ENCODE measurements around the gene DDX17.
"Not testable (repeated sequence)": the region's sequence is repeated elsewhere in the genome, so short reads cannot be mapped to it uniquely, and the experiment has no call there.

Gene DDX17

DNA sequence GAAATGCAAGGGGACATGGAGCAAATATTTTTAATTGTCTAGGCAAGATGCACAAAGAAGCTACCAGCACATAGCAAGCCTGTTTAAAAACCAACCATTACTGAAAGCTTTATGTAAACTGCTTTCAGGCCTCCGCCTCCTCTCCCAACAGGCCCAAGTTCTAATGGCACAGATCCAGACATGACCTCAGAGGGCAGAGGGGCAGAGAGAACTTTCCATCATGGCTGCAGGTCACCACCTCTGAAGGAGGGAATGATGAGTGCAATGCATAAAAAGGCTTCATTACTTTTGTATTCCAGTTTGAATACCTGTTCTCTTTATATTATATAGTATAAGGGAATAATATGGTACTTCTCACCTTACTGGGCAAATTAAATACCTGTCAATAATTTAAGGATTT lies 15.2 kb downstream of the DDX17 start:
- no peak for DNase-seq

DNA sequence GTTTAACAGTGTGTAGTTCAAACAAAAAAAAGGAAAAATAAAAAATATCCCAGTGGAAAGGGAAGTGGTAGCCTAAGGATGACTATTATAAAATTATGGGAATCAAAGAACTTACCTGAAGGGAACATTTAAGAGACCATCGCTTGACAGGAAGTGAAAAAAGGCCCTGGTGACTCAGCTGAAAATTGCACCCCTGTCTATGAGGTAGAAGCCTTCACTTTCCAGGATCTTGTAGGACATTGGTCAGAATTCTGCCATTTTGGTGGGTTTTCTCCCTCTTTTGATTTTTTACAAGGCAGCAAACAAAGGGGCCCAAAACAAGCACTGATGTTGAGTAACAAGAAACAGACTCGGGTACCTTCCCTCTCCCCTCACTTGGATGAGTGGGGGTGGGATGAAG lies 15.6 kb downstream of the DDX17 start:
- no peak for DNase-seq

DNA sequence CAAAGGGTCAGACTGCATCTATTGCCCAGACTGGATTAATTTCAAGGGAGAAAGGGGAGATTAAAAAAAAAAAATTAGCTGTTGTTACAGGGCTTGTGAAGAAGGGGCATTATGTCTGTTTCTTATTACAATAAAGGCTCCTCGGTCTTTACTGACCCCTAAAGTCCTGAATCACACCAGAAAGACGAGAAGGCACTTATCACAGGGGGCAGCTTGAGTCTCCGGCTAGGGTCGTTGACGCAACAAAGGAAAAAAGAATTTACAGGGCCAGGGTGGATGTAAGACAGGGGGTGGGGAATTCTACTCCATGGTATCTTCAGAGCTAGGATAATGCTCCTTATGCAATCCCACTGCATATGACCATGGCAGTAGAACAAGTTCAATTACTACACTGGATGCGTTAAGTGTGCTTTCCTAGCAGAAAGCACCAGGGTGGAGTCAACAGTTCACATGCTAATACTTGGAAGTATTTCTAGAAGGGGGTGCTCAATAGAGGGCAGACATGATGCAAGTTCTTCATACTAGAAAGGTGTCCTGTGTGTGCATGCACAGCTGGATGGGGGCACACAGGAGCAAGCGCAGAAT lies 16.5 kb downstream of the DDX17 start:
- DNase-seq: no peak

DNA sequence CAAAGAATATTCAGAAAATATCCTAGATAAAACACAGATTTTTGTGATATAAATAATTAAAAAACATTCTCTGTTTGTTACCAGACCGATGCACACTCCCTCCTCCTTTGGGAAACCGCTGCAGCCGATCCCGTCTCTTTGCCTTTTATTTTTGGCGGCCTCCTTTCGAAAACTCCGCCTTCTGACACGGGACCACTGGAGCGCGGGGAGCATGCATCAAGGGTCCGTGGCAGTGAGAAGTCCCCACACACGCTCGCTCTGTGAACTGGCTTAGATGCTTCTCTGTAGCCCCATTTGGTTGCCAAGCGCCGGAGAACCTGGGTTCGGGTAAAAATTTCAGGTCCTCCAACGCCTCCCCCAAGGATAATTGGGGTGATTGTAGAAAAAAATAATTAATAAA lies 17.0 kb downstream of the DDX17 start:
- no peak for DNase-seq

DNA sequence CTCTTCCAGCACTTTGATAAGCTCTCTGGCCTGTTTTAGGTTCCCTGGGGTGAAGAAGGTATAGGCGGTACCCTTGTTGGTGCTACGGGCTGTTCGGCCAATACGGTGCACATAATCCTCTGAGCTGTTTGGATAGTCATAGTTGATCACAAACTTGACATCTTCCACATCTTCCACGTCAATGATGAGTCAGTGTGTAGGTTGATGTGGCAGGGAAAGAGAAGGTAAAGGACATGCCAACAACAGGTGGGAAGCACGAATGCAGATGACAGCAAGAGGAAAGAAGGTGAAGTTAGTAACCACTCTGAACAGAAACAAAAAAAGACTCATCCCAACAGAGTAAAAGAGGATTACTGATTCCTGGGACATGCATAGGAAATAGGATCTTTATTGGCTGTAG lies 18.2 kb downstream of the DDX17 start:
- DNase-seq: no peak

DNA sequence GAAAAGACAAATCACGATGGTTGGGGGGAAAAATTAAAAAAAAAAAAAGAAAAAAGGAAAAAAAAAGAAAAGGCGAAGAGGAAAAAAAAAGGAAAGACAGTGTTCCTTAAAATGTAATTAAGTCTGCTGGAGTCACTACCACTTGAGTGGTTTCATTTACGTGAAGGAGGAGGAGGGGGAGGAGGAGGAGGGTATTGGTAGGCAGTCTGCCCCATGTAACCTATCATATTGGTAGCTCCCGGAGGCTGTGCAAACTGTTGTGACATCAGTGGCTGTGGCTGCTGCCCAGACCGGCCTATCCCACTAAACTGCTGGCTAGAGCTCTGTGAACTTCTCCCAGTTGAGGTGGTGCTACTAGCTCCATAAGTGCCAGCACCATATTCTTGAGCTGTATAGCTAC lies 20.3 kb downstream of the DDX17 start:
- DNase-seq: no peak

DNA sequence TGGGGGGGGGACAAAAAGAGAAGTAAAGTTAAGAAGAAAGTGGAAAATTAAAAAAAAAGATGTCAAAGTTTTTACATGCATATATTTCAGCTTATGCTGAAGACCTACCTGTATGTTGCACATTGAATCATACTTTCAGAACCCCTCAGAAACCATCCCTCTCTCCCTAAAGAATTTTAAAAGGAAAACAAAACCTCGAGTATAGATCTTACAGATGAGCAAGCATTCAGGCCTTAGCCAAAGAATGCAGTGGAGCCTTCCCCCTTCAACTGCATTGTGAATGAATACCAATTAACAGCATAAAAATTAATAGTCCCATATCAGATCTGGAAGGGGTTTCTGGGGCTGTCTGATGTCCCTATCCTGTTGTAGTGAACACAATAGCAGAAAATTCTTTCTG lies 21.9 kb downstream of the DDX17 start:
- no peak for DNase-seq

DNA sequence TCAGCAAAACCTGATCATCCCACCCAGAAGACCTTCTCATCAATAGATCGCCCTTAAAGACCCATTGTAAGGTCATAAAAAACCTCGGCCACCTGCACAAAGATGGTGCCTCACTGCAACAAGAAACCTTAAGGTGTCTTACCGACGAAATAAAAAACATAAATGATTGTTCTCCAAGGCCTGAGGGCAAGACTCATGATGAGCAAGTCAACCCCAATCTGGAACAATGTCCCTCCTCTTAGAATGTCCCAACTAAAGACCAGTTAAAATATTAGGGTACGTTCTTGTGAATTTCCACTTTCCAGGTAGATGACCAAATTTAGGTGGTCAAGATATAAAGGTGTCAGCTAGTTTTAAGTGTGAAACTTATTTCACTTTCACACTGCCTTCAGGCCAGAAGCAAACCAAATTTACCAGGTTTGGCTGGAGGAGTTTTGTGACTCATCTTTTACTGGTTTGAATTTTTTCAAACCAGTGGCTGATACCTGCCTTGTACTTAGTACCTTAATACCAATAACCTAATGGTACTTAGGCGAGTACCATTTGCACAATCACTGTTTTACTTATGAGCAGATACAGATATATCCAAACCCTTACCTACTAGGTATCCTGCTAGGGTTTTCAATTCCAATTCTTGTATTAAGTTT lies 23.3 kb downstream of the DDX17 start:
- no peak for DNase-seq

DNA sequence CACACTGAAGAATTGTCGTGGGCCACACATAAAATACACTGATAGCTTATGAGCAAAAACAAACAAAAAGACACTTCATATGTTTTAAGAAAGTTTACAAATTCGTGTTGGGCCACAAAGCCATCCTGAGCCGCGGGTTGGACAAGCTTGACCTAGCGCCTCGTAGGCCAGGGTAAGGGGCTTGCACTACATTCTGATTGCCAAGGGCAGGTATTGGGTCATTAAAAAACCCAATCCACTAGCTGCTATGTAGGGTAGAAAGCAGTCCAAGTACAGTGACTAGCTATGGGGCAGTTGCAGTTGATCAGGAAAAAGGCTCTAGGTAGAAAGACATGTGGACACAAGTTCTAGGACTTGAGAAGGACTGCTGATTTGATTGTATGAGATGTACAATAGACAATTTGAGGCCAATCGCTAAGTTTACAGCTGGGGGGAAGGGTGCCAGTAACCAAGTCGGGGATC lies 24.2 kb downstream of the DDX17 start:
- DNase-seq: no peak

DNA sequence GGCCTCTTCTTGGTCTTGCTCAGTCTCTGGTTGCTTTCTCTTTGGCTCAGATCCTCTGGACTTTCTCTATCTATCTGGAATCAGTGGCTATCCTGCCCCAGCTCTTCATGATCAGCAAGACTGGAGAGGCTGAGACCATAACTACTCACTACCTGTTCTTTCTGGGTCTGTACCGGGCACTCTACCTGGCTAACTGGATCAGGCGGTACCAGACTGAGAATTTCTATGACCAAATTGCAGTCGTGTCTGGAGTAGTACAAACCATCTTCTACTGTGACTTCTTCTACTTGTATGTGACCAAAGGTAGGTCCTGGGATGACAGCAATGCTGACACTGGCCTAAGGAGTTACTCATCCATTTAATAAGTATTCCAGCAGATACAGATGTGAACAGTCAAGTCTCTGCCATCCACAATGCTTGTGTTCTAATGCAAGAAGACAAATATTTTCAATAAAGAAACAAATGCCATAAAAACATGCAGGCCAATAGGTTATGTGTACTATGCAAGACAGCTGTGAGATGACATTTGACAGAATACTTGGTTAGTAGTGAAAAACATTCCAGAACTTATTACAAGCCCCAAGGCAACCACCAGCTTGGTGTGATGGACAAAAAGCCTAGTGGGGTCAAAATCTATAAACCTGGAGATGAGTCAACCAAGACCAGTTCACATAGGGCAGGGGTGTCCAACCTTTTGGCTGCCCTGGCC lies 24.8 kb downstream of the DDX17 start:
- no peak for DNase-seq

DNA sequence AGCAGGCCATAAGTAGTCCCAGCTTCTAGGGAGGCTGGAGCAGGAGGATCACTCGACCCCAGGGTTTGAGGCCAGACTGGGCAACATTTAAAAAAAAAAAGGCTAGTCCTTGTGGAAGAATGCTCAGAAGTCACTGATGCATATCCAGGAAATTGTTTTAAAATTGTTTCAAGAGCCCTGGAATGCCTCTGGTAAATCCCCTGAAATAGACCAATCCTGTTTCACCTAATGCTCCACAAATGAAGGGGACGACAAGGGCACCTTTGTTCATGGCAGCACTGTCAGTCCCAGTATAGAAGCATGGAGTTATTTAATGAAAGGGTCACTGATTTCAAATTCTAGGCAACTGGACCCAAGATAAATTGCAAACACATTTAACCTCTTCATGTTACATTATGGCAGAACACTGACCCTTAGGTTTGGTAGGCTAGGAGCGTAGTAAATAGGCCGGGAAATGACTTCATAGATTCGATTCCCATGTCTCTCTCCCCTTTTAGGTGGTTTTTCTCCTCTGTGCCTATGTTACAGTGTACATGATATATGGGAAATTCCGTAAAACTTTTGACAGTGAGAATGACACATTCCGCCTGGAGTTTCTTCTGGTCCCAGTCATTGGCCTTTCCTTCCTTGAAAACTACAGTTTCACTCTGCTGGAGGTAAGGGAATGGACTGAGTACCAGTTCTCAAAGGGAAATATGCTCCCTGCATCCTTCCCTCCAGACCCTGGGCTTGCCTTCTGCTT lies 26.8 kb downstream of the DDX17 start:
- DNase-seq: no peak

DNA sequence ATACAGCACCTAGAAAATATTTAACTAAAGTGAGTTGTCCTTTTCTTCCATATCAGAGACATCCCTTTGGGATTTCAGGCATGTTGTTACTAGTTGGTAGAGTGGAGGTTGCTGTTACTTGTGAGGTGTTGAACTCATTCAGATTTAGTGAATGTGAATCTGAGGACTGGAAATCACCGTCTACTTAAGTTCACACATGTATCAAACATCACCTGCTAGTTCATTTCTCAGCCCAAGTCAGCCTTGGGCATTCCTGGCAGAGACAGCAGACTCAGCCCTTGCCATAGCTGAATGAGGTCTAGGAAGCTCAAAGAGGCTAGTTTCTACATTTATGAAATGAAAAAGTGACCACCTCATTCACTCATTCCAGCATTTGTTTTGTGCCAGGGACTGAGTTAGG lies 28.5 kb downstream of the DDX17 start:
- no peak for DNase-seq

DNA sequence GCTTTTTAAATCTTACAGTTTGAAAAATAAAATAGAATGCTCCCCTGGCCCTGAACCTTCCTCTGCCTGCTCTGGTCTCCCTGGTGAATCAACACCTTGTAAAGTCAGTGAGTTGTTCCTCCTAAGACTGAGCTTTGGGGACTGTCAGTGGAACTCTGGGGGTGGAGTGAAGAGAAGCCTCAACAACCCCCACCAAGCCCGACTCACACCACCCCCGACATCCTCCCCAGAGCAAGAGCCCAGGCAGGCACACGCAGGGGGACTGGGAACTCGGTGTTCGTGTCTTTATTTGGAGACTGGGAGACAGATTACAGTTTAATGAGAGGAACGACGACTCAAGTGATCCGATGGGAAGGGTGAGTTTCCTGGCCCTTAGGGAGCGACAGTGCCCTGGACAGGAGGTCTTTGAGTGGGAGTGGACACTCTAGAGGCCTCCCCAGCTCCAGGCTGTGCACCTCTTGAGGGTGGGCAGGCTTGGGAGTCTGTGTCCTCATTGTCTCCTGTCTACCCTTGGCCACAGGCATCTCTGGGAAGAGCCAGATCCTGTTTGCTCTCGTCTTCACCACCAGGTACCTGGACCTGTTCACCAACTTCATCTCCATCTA lies 32.0 kb downstream of the DDX17 start:
- no peak for DNase-seq

DNA sequence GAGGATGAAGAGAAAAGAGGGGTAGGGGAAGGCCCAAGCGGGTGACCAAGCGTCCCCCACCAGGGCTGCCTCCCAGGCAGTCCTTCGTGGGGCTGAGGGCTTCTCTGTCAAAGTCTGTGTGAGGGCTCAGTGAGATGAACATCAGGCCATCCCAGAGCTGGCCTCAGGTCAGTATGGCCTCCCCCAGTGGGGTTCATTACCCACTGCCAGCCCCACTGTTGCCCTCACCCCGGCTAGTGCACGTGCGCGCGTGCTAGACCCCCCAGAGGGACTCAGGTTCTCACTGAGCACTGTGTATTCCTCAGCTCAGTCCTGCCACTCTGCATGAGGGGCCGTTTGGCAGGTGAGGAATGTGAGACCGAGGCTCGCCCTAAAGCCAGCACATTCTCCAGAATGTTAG lies 34.9 kb downstream of the DDX17 start:
- no peak for DNase-seq

DNA sequence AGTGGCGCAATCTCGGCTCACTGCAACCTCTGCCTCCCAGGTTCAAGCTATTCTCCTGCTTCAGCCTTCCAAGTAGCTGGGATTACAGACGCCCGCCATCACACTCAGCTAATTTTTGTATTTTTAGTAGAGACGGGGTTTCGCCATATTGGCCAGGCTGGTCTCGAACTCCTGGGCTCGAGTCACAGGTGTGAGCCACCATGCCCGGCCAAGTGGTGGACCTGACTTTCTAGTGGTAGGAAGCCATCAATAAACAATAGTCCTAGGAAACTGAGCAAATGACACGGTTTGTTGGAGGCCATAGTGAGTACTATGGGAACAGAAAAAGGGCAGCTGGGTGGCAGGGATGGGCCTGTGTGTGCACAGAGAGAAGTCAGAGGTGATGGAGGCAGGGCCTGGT lies 35.9 kb downstream of the DDX17 start:
- not testable (repeated sequence) for DNase-seq

DNA sequence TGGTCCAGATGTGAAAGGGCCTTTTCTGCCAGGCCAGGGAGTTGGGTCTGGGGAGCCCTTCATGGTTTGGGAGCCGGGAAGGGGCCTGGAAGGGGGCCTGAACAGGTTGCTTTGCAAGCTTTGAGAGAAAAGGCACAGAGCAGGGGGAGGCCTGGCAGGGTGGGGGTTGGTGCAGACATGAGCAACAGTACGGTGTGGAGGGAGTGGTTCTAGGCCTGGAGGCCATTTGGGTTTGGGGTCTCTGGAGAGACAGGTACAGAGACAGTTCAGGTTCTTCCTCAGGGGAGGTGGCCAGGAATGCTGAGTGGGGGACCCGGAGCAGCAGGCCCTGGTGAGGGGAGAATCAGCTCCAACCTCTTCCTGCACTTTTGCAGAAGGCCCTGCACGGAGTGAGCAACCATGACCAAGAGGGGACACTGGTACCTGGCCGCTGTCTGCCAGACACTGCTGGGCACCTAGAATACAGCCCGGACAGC lies 36.8 kb downstream of the DDX17 start:
- DNase-seq: no peak

DNA sequence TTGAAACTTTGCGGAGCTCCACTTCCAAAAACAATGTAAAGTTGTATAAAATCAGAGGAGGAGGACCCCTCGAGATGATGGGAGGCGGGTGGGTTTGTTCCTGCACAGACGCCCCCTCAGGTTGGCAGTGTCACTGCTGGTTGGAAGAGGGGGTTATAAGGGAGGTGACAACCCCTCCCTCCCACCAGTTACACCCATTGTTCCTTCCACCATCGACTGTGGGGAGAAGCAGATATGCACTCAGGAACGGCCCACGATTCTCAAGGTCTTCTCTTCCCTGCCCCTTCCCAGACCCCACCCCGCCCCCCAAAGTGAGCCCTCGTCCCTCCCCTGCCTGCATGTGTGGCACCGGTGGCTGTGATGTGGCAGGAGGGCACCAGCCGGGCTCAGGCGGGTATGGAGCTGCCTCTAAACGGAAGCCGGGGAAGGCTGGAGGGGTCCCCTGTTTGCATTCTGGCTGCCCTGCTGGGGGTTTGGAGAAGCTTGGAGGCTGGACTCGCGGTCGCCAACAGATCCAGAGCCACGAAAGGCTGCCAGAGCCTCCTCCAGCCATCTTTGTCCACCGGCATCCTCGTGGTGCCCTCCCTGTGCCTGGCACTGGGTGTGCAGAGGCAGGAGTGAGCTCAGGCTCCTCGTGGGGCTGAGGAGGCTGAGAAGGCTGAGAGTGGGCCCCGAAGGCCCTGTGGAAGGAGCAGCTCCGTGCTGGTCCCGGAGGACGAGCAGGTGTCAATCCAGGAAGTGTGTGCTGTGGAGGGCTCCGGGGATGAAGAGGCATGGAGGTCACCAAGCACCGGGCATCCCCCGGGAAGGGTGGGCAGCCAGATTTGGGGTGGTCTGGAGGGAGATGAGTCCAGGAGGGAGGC lies 37.4 kb downstream of the DDX17 start:
- DNase-seq: no peak

DNA sequence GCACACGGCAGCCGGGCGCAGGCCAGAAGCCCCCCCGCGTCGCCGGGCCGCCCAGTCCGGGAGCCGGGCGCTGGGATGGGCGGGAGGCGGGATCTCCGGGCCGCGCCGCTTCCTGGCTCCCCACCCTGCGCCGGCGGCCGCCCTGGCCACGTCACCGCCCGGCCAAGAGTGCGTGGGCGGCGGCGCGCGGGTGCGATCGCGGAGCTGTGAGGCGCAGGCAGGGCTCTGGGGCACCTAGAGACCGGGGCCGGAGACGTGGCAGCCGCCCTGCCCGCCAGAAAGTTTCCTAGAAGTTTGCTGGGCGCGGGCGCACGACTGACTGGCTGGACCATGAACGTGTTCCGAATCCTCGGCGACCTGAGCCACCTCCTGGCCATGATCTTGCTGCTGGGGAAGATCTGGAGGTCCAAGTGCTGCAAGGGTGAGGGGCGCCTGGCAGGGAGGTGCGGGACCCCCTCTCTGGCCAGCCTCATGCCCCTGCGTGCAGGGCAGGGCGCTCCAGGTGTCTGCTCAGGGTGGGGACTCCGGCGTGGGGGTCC lies 38.1 kb downstream of the DDX17 start, which contains the start of gene KDELR3:
Gene KDELR3, plus strand, starts transcription at position 193 of the 539 bp plus-strand sequence. Its CDS starts 138 bp downstream, at position 331.
- DNase-seq: no peak

DNA sequence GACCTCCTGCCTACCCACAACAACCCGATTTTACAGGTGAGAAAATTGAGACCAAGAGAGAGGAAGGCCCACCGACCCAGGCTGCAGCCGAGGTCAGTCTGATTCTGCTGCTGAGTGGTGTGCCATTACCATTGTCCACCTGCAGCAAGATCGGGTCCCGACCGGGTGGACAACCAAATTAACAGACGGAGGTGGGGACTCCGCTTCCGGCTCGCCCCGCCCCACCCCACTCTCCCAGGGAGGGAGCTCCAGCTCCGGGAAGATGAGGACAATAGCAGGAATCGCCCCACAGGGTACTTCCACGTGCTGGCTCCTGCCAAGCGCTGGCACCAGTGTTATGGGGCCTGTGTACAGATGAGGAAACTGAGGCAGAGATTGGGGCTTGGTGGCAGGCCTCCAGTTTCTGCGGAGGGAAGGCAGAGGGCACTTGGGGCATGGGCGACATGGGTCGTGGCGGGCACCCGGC lies 38.6 kb downstream of the DDX17 start:
- DNase-seq: no peak

DNA sequence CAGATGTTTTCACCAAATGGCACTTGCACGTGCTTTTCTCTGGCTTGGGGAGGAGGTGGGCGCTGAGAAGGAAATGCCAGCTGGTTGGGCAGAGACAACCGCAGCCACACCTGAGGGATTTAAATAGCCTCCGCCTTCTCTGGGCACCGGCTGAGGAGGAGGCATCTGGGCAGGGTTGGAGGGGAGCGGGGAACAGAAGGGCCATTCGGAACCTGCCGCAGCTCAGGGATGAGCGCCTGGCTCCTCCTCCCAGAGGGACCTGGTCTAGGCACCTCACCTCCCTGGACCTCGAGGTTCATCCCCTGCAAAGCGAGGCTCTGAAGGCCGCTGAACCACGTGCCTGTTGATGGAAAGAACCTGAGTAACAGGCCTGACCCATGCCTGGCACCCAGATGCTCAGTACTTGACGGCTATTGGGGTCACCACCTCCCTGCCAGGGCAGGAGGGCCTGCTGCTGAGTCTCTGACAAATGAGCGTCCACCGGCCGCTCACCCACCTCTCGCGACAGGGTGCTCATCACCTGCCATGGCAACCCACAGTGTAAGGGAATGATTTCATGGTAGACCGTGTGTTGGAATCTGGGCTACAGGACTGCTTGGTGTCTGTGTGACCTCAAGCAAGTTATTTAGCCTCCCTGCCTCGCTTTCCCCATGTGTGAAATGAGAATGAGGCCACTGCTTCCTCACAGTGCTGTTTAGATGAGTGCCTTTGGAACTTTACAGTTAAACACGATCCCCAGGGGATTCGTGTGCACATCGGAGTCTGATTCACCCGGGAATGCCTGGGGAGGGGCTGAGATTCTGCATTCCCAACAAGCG lies 40.2 kb downstream of the DDX17 start:
- DNase-seq: no peak
